HepG2 (cell line): ENCODE results near the gene R3HDM4. TPM values are rescaled to one million over a fixed set of nuclear protein-coding genes. Genes with fewer than 3 reads are reported as not detected.

ENCODE experiments used
- BORCS8-MEF2B ChIP-seq: sonication (generic); formaldehyde crosslinking; IDR thresholded peaks from 2 replicates; pipeline ENCODE4 v1.8.0; 2022; ENCODE audit warnings: mild to moderate bottlenecking, missing genetic modification reagents
- ESRRA ChIP-seq: sonication (generic); formaldehyde crosslinking; IDR thresholded peaks from 2 replicates; pipeline ENCODE4 v1.5.1; 2020; ENCODE audit warnings: mild to moderate bottlenecking, low read depth, missing genetic modification reagents
- FOXA1 ChIP-seq, 2 experiments: fragments of 450-650 bp in 1 of 2; sonication (generic) in 1 of 2; formaldehyde crosslinking in 1 of 2; IDR thresholded peaks; 2 replicates each; pipeline versions ENCODE4 v1.4.0 to v1.6.1; 2016 to 2020; ENCODE audit warnings: missing genetic modification reagents in 1 of 2
- JDP2 ChIP-seq: sonication (generic); formaldehyde crosslinking; IDR thresholded peaks from 2 replicates; pipeline ENCODE4 v1.8.1; 2022; ENCODE audit warnings: missing genetic modification reagents, borderline replicate concordance
- JUNB ChIP-seq: sonication (generic); formaldehyde crosslinking; IDR thresholded peaks from 2 replicates; pipeline ENCODE4 v1.8.0; 2022; ENCODE audit warnings: missing genetic modification reagents, mild to moderate bottlenecking, borderline replicate concordance
- MAZ ChIP-seq, 2 experiments: sonication (generic) in 1 of 2; formaldehyde crosslinking in 1 of 2; IDR thresholded peaks; 2 replicates each; pipeline versions ENCODE4 v1.5.0 to v1.6.1; 2012 to 2020; ENCODE audit warnings: low read depth in 2 of 2, mild to moderate bottlenecking in 2 of 2, borderline replicate concordance in 1 of 2, improper control_type of control experiment in 1 of 2, low read length in 1 of 2, missing genetic modification reagents in 1 of 2, moderate library complexity in 1 of 2
- SATB2 ChIP-seq: sonication (generic); formaldehyde crosslinking; IDR thresholded peaks from 2 replicates; pipeline ENCODE4 v1.5.0; 2020; ENCODE audit warnings: missing genetic modification reagents
- SKIL ChIP-seq: sonication (generic); formaldehyde crosslinking; IDR thresholded peaks from 2 replicates; pipeline ENCODE4 v1.8.0; 2022; ENCODE audit warnings: missing genetic modification reagents, mild to moderate bottlenecking, moderate library complexity, borderline replicate concordance
- SOX6 ChIP-seq, 2 experiments: fragments of 450-650 bp in 1 of 2; sonication (generic) in 1 of 2; formaldehyde crosslinking in 1 of 2; IDR thresholded peaks; 2 replicates each; pipeline versions ENCODE4 v1.4.0 to v1.6.1; 2017 to 2020; ENCODE audit warnings: antibody characterized with exemption in 1 of 2, mild to moderate bottlenecking in 1 of 2, missing genetic modification reagents in 1 of 2
- SYNCRIP ChIP-seq: fragments of 200-400 bp; formaldehyde crosslinking; IDR thresholded peaks from 2 replicates; pipeline ENCODE4 v1.6.1; 2018; ENCODE audit warnings: mild to moderate bottlenecking, low read depth, low read length; ENCODE audit not compliant: insufficient read depth
- TOPORS ChIP-seq: sonication (generic); formaldehyde crosslinking; IDR thresholded peaks from 2 replicates; pipeline ENCODE4 v1.8.0; 2023; ENCODE audit warnings: mild to moderate bottlenecking, missing genetic modification reagents
- ZFP36L2 ChIP-seq: sonication (generic); formaldehyde crosslinking; IDR thresholded peaks from 2 replicates; pipeline ENCODE4 v1.4.0; 2020; ENCODE audit warnings: missing genetic modification reagents
- ZNF143 ChIP-seq: sonication (generic); formaldehyde crosslinking; IDR thresholded peaks from 2 replicates; pipeline ENCODE4 v1.4.0; 2020; ENCODE audit warnings: missing genetic modification reagents
- ZNF18 ChIP-seq: sonication (generic); formaldehyde crosslinking; IDR thresholded peaks from 2 replicates; pipeline ENCODE4 v1.8.0; 2022; ENCODE audit warnings: mild to moderate bottlenecking, missing genetic modification reagents; ENCODE audit not compliant: insufficient replicate concordance
- ZNF737 ChIP-seq: sonication (generic); formaldehyde crosslinking; IDR thresholded peaks from 2 replicates; pipeline ENCODE4 v1.5.0; 2020; ENCODE audit warnings: missing genetic modification reagents, mild to moderate bottlenecking, borderline replicate concordance
- ZNF75D ChIP-seq: sonication (generic); formaldehyde crosslinking; IDR thresholded peaks from 2 replicates; pipeline ENCODE4 v1.8.1; 2023; ENCODE audit warnings: missing genetic modification reagents, mild to moderate bottlenecking, borderline replicate concordance
- ZNF816 ChIP-seq: sonication (generic); formaldehyde crosslinking; IDR thresholded peaks from 2 replicates; pipeline ENCODE4 v1.8.0; 2022; ENCODE audit warnings: missing genetic modification reagents, mild to moderate bottlenecking, borderline replicate concordance
- ZNF879 ChIP-seq: sonication (generic); formaldehyde crosslinking; IDR thresholded peaks from 2 replicates; pipeline ENCODE4 v1.8.1; 2023; ENCODE audit warnings: missing genetic modification reagents
- polyA plus RNA-seq, 8 experiments: library from polyadenylated mRNA; depleted of rRNA in 3 of 8; stranded (reverse) in 7 of 8; unstranded in 1 of 8; fragments of >200 nt; fragmentation: Illumina TruSeq in 4 of 8; extraction: Trizol in 4 of 8; gene quantifications; 2 replicates each; pipeline versions ENCODE4 v1.2.1 to v1.2.3, GENCODE V29; 2011 to 2016; ENCODE audit warnings: low read depth in 4 of 8, missing spikeins in 1 of 8, mixed read lengths in 1 of 8; ENCODE audit not compliant: insufficient read depth in 1 of 8
- total RNA-seq, 5 experiments: library from RNA; depleted of rRNA; stranded (reverse); fragments of >200 nt; fragmentation: Illumina TruSeq; extraction: Trizol; gene quantifications; 2 replicates each; pipeline ENCODE4 v1.2.3, GENCODE V29; 2016; ENCODE audit warnings: low read depth in 1 of 5
- TF ChIP-seq, protein P1 (sequence below): IDR thresholded peaks from 2 replicates; pipeline ENCODE4 v1.6.1; 2016; ENCODE audit warnings: low read depth
- TF ChIP-seq, protein P2 (sequence below): sonication (generic); formaldehyde crosslinking; IDR thresholded peaks from 2 replicates; pipeline ENCODE4 v1.4.0; 2020; ENCODE audit warnings: missing genetic modification reagents, borderline replicate concordance

The R3HDM4 gene
- total and polyA plus RNA-seq, 2 of the 13 experiments (the other 11 are each of a cell fraction or from before 2014, with no cell fraction given): 26.2 to 26.9 TPM

DNA sequence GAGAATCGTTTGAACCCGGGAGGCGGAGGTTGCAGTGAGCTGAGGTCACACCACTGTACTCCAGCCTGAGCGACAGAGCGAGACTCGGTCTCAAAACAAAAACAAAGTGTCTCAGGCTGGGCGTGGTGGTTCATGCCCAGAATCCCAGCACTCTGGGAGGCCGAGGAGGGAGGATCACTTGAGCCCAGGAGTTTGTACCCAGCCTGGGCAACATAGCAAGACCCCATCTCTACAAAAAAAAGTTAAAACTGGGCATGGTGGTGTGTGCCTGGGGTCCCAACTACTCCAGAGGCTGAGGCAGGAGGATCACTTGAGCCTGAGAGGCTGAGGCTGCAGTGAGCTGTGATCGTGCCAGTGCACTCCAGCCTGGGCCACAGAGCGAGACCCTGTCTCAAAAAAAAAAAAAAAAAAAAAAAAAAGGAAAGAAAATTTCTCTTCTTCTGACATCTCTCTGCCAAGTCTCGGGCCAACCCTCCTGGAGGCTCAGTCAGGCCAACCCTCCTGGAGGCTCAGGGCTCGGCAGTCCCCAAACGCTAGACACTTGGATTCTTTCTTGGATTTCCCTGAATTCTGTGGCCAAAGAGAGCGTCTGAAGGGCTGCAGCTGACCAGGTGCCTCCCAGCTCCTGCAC lies 39.1 kb upstream of the R3HDM4 start (continued):
- TF ChIP-seq MAZ (IDR thresholded peaks at IDR 0.05; ENCODE audit: borderline replicate concordance, low read depth, low read length) (no peak), MAZ (CRISPR knock-in tag; IDR thresholded peaks at IDR 0.05; ENCODE audit: low read depth) (no peak), ZFP36L2 (CRISPR knock-in tag) (no peak), TOPORS (no peak), SKIL (CRISPR knock-in tag) (no peak), ZNF75D (CRISPR knock-in tag) (no peak), FOXA1 (IDR thresholded peaks at IDR 0.05) (no peak), FOXA1 (CRISPR knock-in tag; IDR thresholded peaks at IDR 0.05) (no peak), ZNF737 (CRISPR knock-in tag) (no peak), SYNCRIP (no peak), JDP2 (CRISPR knock-in tag) (no peak), ESRRA (CRISPR knock-in tag) (no peak), ZNF143 (CRISPR knock-in tag) (no peak), SOX6 (IDR thresholded peaks at IDR 0.05) (no peak), SOX6 (CRISPR knock-in tag; IDR thresholded peaks at IDR 0.05) (no peak), JUNB (CRISPR knock-in tag) (no peak), ZNF18 (peak; percentile 17), BORCS8-MEF2B (CRISPR knock-in tag) (no peak), SATB2 (CRISPR knock-in tag) (no peak), ZNF816 (CRISPR knock-in tag) (no peak), ZNF879 (CRISPR knock-in tag) (no peak)
- TF ChIP-seq, protein P1, sequence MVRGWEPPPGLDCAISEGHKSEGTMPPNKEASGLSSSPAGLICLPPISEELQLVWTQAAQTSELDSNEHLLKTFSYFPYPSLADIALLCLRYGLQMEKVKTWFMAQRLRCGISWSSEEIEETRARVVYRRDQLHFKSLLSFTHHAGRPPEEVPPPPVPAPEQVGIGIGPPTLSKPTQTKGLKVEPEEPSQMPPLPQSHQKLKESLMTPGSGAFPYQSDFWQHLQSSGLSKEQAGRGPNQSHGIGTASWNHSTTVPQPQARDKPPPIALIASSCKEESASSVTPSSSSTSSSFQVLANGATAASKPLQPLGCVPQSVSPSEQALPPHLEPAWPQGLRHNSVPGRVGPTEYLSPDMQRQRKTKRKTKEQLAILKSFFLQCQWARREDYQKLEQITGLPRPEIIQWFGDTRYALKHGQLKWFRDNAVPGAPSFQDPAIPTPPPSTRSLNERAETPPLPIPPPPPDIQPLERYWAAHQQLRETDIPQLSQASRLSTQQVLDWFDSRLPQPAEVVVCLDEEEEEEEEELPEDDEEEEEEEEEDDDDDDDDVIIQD (CRISPR knock-in tag): no peak
- TF ChIP-seq, protein P2, sequence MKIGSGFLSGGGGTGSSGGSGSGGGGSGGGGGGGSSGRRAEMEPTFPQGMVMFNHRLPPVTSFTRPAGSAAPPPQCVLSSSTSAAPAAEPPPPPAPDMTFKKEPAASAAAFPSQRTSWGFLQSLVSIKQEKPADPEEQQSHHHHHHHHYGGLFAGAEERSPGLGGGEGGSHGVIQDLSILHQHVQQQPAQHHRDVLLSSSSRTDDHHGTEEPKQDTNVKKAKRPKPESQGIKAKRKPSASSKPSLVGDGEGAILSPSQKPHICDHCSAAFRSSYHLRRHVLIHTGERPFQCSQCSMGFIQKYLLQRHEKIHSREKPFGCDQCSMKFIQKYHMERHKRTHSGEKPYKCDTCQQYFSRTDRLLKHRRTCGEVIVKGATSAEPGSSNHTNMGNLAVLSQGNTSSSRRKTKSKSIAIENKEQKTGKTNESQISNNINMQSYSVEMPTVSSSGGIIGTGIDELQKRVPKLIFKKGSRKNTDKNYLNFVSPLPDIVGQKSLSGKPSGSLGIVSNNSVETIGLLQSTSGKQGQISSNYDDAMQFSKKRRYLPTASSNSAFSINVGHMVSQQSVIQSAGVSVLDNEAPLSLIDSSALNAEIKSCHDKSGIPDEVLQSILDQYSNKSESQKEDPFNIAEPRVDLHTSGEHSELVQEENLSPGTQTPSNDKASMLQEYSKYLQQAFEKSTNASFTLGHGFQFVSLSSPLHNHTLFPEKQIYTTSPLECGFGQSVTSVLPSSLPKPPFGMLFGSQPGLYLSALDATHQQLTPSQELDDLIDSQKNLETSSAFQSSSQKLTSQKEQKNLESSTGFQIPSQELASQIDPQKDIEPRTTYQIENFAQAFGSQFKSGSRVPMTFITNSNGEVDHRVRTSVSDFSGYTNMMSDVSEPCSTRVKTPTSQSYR: no peak
